Endothelial cell of umbilical vein (primary cell): ENCODE data around the gene ZNF619. TPM values are rescaled to one million over a fixed set of nuclear protein-coding genes. Genes with fewer than 3 reads are reported as not detected.

Source experiments
- BruUV-seq: library from RNA; stranded (reverse); fragments of 400-500 nt; replicated peaks from 2 replicates; lab custom pipeline; 2021; lab: Mats Ljungman, UMichigan
- CTCF ChIA-PET: fragments of 300-600, 350-600 bp; sonication (Branson Sonifier 250); formaldehyde crosslinking; loops from one replicate; lab custom pipeline; 2021; ENCODE audit warnings: antibody characterized with exemption, inconsistent platforms; lab: Charles Lee
- POLR2A ChIA-PET: fragments of 300-600, 350-600 bp; sonication (Branson Sonifier 250); formaldehyde crosslinking; loops from one replicate; lab custom pipeline; 2021; ENCODE audit warnings: antibody characterized with exemption, inconsistent platforms; lab: Charles Lee
- DNase-seq: peaks from one replicate; pipeline ENCODE4 v3.0.0-alpha.2; 2011; ENCODE audit warnings: low read depth, low spot score
- FAIRE-seq: peaks from 2 replicates; lab custom pipeline; 2011; peaks lifted over from hg19 to GRCh38; lab: Jason Lieb, UNC
- H2AFZ ChIP-seq: 2 replicates; pipeline ENCODE4 v1.6.0; 2012; ENCODE audit warnings: low read depth, low read length, control low read depth, inconsistent platforms
- H3K27ac ChIP-seq: 2 replicates; pipeline ENCODE4 v1.5.1; 2011; ENCODE audit warnings: low read depth, mild to moderate bottlenecking, control low read depth, low read length, moderate library complexity; ENCODE audit not compliant: insufficient read depth
- H3K27me3 ChIP-seq, 2 experiments: 2 replicates each; pipeline versions ENCODE4 v1.6.0 to v1.6.1; 2011; ENCODE audit warnings: low read length in 2 of 2, mixed read lengths in 1 of 2; ENCODE audit not compliant: control insufficient read depth in 2 of 2, insufficient read depth in 2 of 2
- H3K36me3 ChIP-seq, 2 experiments: 2 replicates in 1 of 2; 3 replicates in 1 of 2; pipeline ENCODE4 v1.5.1; 2011; ENCODE audit warnings: low read length in 2 of 2, mild to moderate bottlenecking in 1 of 2, moderate library complexity in 1 of 2; ENCODE audit not compliant: control insufficient read depth in 2 of 2, insufficient read depth in 2 of 2; ENCODE audit errors: extremely low read depth in 1 of 2
- H3K4me1 ChIP-seq: 3 replicates; pipeline ENCODE4 v1.5.1; 2011; ENCODE audit warnings: mild to moderate bottlenecking, low read length; ENCODE audit not compliant: control insufficient read depth, insufficient read depth; ENCODE audit errors: extremely low read depth
- H3K4me2 ChIP-seq: 2 replicates; pipeline ENCODE4 v1.6.1; 2011; ENCODE audit warnings: low read length, control low read depth, mixed read lengths; ENCODE audit not compliant: insufficient read depth
- H3K4me3 ChIP-seq, 3 experiments: fragments of 200-600 bp in 1 of 3; sonication (generic), shearing (Covaris generic) in 1 of 3; replicated peaks in 1 of 3; 2 replicates each; pipeline ENCODE4 v1.5.1; 2011 to 2016; ENCODE audit warnings: control low read depth in 3 of 3, low read length in 3 of 3, mild to moderate bottlenecking in 2 of 3, inconsistent platforms in 1 of 3, low read depth in 1 of 3, moderate library complexity in 1 of 3; ENCODE audit not compliant: insufficient read depth in 1 of 3
- H3K79me2 ChIP-seq: 2 replicates; pipeline ENCODE4 v1.6.0; 2012; ENCODE audit warnings: low read length, inconsistent platforms; ENCODE audit not compliant: control insufficient read depth, insufficient read depth
- H3K9ac ChIP-seq: replicated peaks from 2 replicates; pipeline ENCODE3; 2011; ENCODE audit warnings: low read length, control low read depth; ENCODE audit not compliant: insufficient read depth; ENCODE audit errors: extremely low read depth
- H3K9me1 ChIP-seq: replicated peaks from 3 replicates; pipeline ENCODE4 v1.6.0; 2011; ENCODE audit warnings: mild to moderate bottlenecking, low read length; ENCODE audit not compliant: control insufficient read depth, insufficient read depth; ENCODE audit errors: extremely low read depth
- H3K9me3 ChIP-seq: replicated peaks from 2 replicates; pipeline ENCODE4 v1.5.1; 2012; ENCODE audit warnings: low read length, inconsistent platforms; ENCODE audit not compliant: control insufficient read depth, insufficient read depth
- H4K20me1 ChIP-seq: replicated peaks from 2 replicates; pipeline ENCODE3; 2011; ENCODE audit warnings: mild to moderate bottlenecking, low read length; ENCODE audit not compliant: control insufficient read depth, insufficient read depth; ENCODE audit errors: extremely low read depth
- EZH2 ChIP-seq: IDR thresholded peaks from 2 replicates; pipeline ENCODE4 v1.6.1; 2012; ENCODE audit warnings: borderline replicate concordance, low read depth, mild to moderate bottlenecking, moderate library complexity, low read length, inconsistent platforms; ENCODE audit not compliant: severe bottlenecking
- FOS ChIP-seq: IDR thresholded peaks from 2 replicates; pipeline ENCODE4 v1.6.1; 2011; ENCODE audit warnings: mild to moderate bottlenecking, low read length, moderate library complexity, borderline replicate concordance; ENCODE audit not compliant: insufficient read depth
- GATA2 ChIP-seq: IDR thresholded peaks from 2 replicates; pipeline ENCODE4 v1.7.0; 2011; ENCODE audit warnings: low read depth, mild to moderate bottlenecking, moderate library complexity, mixed read lengths, low read length; ENCODE audit not compliant: insufficient read length, insufficient read depth
- JUN ChIP-seq: IDR thresholded peaks from 2 replicates; pipeline ENCODE4 v1.6.1; 2011; ENCODE audit warnings: borderline replicate concordance, low read depth; ENCODE audit not compliant: insufficient read length, insufficient read depth
- MYC ChIP-seq: IDR thresholded peaks from one replicate; pipeline ENCODE4 v1.6.1; 2011; ENCODE audit warnings: mild to moderate bottlenecking, low read depth, low read length
- POLR2A ChIP-seq: IDR thresholded peaks from 2 replicates; pipeline ENCODE4 v1.6.1; 2012; ENCODE audit warnings: low read depth, mild to moderate bottlenecking, control low read depth, low read length
- POLR2AphosphoS5 ChIP-seq: IDR thresholded peaks from 2 replicates; pipeline ENCODE4 v1.6.1; 2012; ENCODE audit warnings: low read depth, mild to moderate bottlenecking, control low read depth, low read length, moderate library complexity; ENCODE audit not compliant: insufficient read depth
- dilution Hi-C: fragments of 300-500 bp; cut with MboI; formaldehyde crosslinking; loops from one replicate; pipeline ENCODE4 v1.15.0; 2019; ENCODE audit warnings: low sequenced_read_pairs; ENCODE audit not compliant: extremely low pct_ligation_motif_present
- intact Hi-C: fragments of 100-400 bp; cut with micrococcal nuclease; formaldehyde crosslinking; loops from one replicate; pipeline ENCODE4 v1.10.0; 2022
- polyA plus RNA-seq, 4 experiments: library from polyadenylated mRNA; depleted of rRNA in 3 of 4; stranded (reverse) in 3 of 4; unstranded in 1 of 4; fragments of >200 nt; gene quantifications; 2 replicates each; pipeline versions ENCODE4 v1.2.1 to v1.2.3, GENCODE V29; 2011 to 2012; ENCODE audit warnings: missing spikeins in 1 of 4
- total RNA-seq: library from RNA; stranded (reverse); gene quantifications from 2 replicates; pipeline ENCODE4 v1.2.3, GENCODE V29; 2021
- TF ChIP-seq, protein P1 (sequence below), 2 donors: IDR thresholded peaks; 1 replicate in 1 of 2; 2 replicates in 1 of 2; pipeline ENCODE4 v1.5.1; 2011; ENCODE audit warnings: low read length in 2 of 2, mild to moderate bottlenecking in 2 of 2, moderate library complexity in 2 of 2, control low read depth in 1 of 2, inconsistent platforms in 1 of 2, low read depth in 1 of 2; ENCODE audit not compliant: insufficient read depth in 1 of 2; ENCODE audit errors: extremely low read depth in 1 of 2
- TF ChIP-seq, protein P2 (sequence below): IDR thresholded peaks from 2 replicates; pipeline ENCODE4 v1.6.1; 2011; ENCODE audit not compliant: insufficient read depth, insufficient read length

ZNF619 gene
- total and polyA plus RNA-seq, 2 donors (not counting 3 experiments of a cell fraction or from before 2014, with no cell fraction given): 2.3 to 7.2 TPM

DNA sequence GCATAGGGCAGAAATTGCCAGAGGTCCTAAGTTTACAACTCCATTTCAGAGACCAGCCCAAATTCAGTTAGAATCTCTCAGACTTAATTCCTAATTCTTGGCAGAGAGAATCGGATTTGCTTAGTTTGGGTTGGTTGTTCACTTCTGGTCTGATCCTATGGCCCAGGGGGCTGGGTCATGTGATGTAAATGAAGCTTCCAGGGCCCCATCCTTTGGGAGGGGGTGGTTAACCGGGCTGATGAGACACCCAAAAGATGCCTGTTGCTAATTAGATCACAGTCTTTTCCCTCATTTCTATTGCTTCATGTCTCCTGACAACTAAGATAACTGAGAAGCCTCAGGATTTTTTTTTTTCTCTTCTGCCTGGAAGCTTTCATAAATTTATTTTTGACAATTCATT lies 17.8 kb downstream of the ZNF619 start:
- ChIA-PET CTCF (interaction anchor here (2.2 to 2.4 kb wide), 2 partner anchors 11 kb away, joined by 7 to 10 read pairs; partner anchors contain the start of gene ZNF620), POLR2A (no interaction called here)
- Histone ChIP-seq H3K36me3 (no peaks in the 10 kb centered on the region), H2AFZ (no peak overlapping the region), H3K9ac (no peak overlapping the region), H4K20me1 (no peaks in the 10 kb centered on the region), H3K9me1 (no peaks in the 10 kb centered on the region), H3K9me3 (no peaks in the 10 kb centered on the region), H3K4me2 (no peak overlapping the region), H3K27me3 (no peaks in the 10 kb centered on the region), H3K4me1 (no peaks in the 10 kb centered on the region), H3K79me2 (no peaks in the 10 kb centered on the region), H3K27ac (no peak overlapping the region), H3K4me3 (no peak overlapping the region)
- TF ChIP-seq JUN (no peak), GATA2 (no peak), POLR2A (no peak), FOS (no peak), MYC (no peak), POLR2AphosphoS5 (no peak), EZH2 (no peak)
- TF ChIP-seq, protein P1, sequence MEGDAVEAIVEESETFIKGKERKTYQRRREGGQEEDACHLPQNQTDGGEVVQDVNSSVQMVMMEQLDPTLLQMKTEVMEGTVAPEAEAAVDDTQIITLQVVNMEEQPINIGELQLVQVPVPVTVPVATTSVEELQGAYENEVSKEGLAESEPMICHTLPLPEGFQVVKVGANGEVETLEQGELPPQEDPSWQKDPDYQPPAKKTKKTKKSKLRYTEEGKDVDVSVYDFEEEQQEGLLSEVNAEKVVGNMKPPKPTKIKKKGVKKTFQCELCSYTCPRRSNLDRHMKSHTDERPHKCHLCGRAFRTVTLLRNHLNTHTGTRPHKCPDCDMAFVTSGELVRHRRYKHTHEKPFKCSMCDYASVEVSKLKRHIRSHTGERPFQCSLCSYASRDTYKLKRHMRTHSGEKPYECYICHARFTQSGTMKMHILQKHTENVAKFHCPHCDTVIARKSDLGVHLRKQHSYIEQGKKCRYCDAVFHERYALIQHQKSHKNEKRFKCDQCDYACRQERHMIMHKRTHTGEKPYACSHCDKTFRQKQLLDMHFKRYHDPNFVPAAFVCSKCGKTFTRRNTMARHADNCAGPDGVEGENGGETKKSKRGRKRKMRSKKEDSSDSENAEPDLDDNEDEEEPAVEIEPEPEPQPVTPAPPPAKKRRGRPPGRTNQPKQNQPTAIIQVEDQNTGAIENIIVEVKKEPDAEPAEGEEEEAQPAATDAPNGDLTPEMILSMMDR (IDR thresholded peaks at IDR 0.05; ENCODE audit: extremely low read depth in 1 of 2, insufficient read depth in 1 of 2, low read depth in 1 of 2, low read length in 2 of 2): no peak
- TF ChIP-seq, protein P2, sequence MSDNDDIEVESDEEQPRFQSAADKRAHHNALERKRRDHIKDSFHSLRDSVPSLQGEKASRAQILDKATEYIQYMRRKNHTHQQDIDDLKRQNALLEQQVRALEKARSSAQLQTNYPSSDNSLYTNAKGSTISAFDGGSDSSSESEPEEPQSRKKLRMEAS: no peak
- FAIRE-seq (no peak), DNase-seq (no peak)
- no TSS peak for BruUV-seq
- intact Hi-C loops: no loop called here
- dilution Hi-C loops: no loop called here
